ENCODE results near the gene RNPS1.

The RNPS1 gene

DNA sequence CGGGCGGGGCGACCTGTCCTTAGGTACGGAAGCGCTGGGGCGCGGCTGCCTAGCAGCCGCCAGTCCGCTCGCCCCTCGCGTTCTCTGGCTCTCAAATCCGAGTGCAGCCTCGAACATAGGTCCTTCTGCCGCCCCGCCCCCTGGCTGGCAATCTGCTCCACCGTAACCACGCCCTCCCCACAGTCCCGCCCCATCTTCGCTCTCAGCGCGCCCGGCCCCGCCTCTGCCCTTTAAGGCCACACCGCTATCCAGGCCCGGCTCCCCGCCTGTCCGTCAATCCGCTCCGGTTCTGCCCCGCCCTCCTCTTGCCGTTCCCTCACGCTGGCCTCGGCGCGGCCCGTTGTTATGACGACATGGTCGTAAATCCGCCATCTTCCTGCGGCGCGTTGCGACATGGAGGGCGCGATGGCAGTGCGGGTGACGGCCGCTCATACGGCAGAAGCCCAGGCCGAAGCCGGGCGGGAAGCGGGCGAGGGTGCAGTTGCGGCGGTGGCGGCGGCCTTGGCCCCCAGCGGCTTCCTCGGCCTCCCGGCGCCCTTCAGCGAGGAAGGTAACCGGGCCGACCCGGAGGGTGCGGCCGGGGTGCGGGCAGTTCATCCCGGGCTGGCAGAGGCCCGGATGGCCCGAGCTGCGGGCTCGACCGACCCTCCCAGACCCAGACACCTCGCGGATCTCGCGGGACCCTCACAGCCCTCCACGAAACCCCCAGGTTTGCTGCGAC, 44.5 kb downstream of the RNPS1 start, which contains the start of gene E4F1:
Gene E4F1, plus strand, starts transcription at position 371 of the 721 bp plus-strand sequence. Its CDS starts 23 bp downstream, at position 394.
- TF ChIP-seq POLR2AphosphoS5 (IDR thresholded peaks at IDR 0.05; ENCODE audit: low read depth) (peak; percentile 85), SPI1 (IDR thresholded peaks at IDR 0.05; ENCODE audit: borderline replicate concordance, low read depth) (no peak), GABPA (IDR thresholded peaks at IDR 0.05; ENCODE audit: low read depth) (no peak)
- TF ChIP-seq, protein P1, sequence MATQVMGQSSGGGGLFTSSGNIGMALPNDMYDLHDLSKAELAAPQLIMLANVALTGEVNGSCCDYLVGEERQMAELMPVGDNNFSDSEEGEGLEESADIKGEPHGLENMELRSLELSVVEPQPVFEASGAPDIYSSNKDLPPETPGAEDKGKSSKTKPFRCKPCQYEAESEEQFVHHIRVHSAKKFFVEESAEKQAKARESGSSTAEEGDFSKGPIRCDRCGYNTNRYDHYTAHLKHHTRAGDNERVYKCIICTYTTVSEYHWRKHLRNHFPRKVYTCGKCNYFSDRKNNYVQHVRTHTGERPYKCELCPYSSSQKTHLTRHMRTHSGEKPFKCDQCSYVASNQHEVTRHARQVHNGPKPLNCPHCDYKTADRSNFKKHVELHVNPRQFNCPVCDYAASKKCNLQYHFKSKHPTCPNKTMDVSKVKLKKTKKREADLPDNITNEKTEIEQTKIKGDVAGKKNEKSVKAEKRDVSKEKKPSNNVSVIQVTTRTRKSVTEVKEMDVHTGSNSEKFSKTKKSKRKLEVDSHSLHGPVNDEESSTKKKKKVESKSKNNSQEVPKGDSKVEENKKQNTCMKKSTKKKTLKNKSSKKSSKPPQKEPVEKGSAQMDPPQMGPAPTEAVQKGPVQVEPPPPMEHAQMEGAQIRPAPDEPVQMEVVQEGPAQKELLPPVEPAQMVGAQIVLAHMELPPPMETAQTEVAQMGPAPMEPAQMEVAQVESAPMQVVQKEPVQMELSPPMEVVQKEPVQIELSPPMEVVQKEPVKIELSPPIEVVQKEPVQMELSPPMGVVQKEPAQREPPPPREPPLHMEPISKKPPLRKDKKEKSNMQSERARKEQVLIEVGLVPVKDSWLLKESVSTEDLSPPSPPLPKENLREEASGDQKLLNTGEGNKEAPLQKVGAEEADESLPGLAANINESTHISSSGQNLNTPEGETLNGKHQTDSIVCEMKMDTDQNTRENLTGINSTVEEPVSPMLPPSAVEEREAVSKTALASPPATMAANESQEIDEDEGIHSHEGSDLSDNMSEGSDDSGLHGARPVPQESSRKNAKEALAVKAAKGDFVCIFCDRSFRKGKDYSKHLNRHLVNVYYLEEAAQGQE (IDR thresholded peaks at IDR 0.05; ENCODE audit: insufficient replicate concordance, low read depth) = peak; percentile 14
- TF ChIP-seq, protein P2, sequence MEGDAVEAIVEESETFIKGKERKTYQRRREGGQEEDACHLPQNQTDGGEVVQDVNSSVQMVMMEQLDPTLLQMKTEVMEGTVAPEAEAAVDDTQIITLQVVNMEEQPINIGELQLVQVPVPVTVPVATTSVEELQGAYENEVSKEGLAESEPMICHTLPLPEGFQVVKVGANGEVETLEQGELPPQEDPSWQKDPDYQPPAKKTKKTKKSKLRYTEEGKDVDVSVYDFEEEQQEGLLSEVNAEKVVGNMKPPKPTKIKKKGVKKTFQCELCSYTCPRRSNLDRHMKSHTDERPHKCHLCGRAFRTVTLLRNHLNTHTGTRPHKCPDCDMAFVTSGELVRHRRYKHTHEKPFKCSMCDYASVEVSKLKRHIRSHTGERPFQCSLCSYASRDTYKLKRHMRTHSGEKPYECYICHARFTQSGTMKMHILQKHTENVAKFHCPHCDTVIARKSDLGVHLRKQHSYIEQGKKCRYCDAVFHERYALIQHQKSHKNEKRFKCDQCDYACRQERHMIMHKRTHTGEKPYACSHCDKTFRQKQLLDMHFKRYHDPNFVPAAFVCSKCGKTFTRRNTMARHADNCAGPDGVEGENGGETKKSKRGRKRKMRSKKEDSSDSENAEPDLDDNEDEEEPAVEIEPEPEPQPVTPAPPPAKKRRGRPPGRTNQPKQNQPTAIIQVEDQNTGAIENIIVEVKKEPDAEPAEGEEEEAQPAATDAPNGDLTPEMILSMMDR (IDR thresholded peaks at IDR 0.05; ENCODE audit: insufficient read depth, low read length) = no peak
- peak within 1 kb of the TSS; percentile 80 for H3K27ac ChIP-seq (replicated peaks)
- H3K4me3 ChIP-seq (replicated peaks; ENCODE audit: insufficient read depth, low read length) = peak within 1 kb of the TSS; percentile 76
- no peaks in the 10 kb centered on the region for H3K27me3 ChIP-seq (ENCODE audit: insufficient read depth, poor library complexity, severe bottlenecking)
- DNase-seq (ENCODE audit: low read depth in 1 of 2, low spot score in 1 of 2) = peak; percentile 100

DNA sequence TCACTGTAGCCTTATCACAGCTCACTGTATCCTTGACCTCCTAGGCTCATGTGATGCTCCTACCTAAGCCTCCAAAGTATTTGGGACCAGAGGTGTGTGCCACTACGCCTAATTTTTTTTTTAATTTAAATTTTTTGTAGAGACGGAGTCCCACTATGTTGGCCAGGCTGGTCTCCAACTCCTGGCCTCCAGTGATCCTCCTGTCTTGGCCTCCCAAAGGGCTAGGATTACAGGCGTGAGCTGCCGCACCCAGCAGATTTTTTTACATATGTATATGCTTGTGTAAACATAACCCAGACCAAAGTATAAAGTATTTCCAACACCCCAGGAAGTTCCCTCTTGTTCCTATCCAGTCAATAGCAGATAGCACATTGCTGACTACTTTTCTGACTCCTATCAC, 51.6 kb downstream of the RNPS1 start:
- Histone ChIP-seq H3K27ac (replicated peaks) (no peak overlapping the region; the same call in 1 of the 2 replicates), H3K27me3 (ENCODE audit: insufficient read depth, poor library complexity, severe bottlenecking) (no peaks in the 10 kb centered on the region), H3K4me3 (replicated peaks; ENCODE audit: insufficient read depth, low read length) (no peak overlapping the region)
- TF ChIP-seq, protein P1 (IDR thresholded peaks at IDR 0.05; ENCODE audit: insufficient replicate concordance, low read depth) = no peak
- TF ChIP-seq SPI1 (IDR thresholded peaks at IDR 0.05; ENCODE audit: borderline replicate concordance, low read depth) = no peak
- DNase-seq (ENCODE audit: low read depth in 1 of 2, low spot score in 1 of 2) = no peak

DNA sequence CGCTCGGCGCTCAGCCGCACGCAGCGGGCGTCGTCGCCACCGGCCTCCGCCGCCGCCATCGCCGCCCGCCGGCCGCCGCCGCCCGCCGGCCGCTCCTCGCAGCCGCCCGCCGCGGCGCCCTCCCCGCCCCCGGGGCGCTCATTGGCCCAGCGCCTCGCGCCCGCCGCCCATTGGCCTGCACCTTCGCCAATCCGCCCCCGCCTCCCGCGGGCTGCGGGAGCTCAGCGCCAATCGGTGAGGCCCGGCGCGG, 53.3 kb downstream of the RNPS1 start, which contains the start of gene PGP:
Gene PGP, minus strand, starts transcription at position 122 of the 250 bp plus-strand sequence. Its CDS starts 63 bp downstream, at position 59.
- TF ChIP-seq, protein P2 (IDR thresholded peaks at IDR 0.05; ENCODE audit: insufficient read depth, low read length) = no peak
- TF ChIP-seq, protein P1 (IDR thresholded peaks at IDR 0.05; ENCODE audit: insufficient replicate concordance, low read depth) = no peak
- TF ChIP-seq SPI1 (IDR thresholded peaks at IDR 0.05; ENCODE audit: borderline replicate concordance, low read depth) (no peak), POLR2AphosphoS5 (IDR thresholded peaks at IDR 0.05; ENCODE audit: low read depth) (no peak), GABPA (IDR thresholded peaks at IDR 0.05; ENCODE audit: low read depth) (no peak)
- peak within 1 kb of the TSS; percentile 87 for H3K4me3 ChIP-seq (replicated peaks; ENCODE audit: insufficient read depth, low read length)
- no peak for DNase-seq (ENCODE audit: low read depth in 1 of 2, low spot score in 1 of 2)
- H3K27ac ChIP-seq (replicated peaks) = peak within 1 kb of the TSS; percentile 88
- no peaks in the 10 kb centered on the region for H3K27me3 ChIP-seq (ENCODE audit: insufficient read depth, poor library complexity, severe bottlenecking)
